Fibroblast of pulmonary artery (primary cell): ENCODE data around the gene SOD2.
A peak's percentile ranks its signal among the peaks of the same experiment; 100 is the strongest.
"Not testable (repeated sequence)": the region's sequence is repeated elsewhere in the genome, so short reads cannot be mapped to it uniquely, and the experiment has no call there.

ENCODE experiments used
- DNase-seq: peaks from one replicate; pipeline ENCODE4 v3.0.0-alpha.2; 2010; ENCODE audit warnings: low read depth
- H3K4me3 ChIP-seq: replicated peaks from 2 replicates; pipeline ENCODE4 v1.5.1; 2011; ENCODE audit warnings: low read depth, mild to moderate bottlenecking, control low read depth, low read length, moderate library complexity
- CTCF ChIP-seq: IDR thresholded peaks from 2 replicates; pipeline ENCODE4 v1.5.1; 2011; ENCODE audit warnings: mild to moderate bottlenecking, control low read depth, low read length, inconsistent platforms; ENCODE audit errors: missing control alignments

SOD2 gene

GRCh38 chr6:159693128-159693893, at the start of gene SOD2:
Gene SOD2, minus strand, starts transcription at chr6:159693241. Its CDS starts 74 bp downstream, at chr6:159693167.
- H3K4me3 ChIP-seq: peak within 1 kb of the TSS; percentile 83
- peak; percentile 96 for DNase-seq
- no peak for TF ChIP-seq CTCF

DNA sequence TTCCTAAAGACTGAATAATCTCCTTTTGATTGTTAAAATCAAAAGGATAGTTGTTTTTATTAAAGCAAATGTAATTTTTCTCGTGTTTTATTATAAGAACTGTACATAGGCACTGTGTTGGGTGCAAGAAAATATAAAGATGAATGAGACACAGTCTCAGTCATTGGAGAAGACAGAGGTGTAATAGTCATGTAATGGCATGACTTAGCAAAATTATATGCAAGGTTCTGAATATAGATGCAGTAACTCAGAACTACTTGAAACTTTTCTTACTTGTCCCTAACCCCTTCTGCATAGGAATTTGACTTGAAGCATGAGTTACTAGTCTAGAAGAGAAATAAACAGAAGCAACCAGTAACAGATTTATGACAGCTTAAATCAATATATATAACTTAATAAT, 49.1 kb upstream of the SOD2 start:
- DNase-seq: no peak
- H3K4me3 ChIP-seq: no peak overlapping the region
- TF ChIP-seq CTCF: no peak

GRCh38 chr6:159739341-159739740, 46.3 kb upstream of the SOD2 start:
- no peak for TF ChIP-seq CTCF
- DNase-seq: no peak
- no peak overlapping the region for H3K4me3 ChIP-seq

GRCh38 chr6:159736908-159737307, 43.9 kb upstream of the SOD2 start:
- no peak overlapping the region for H3K4me3 ChIP-seq
- no peak for TF ChIP-seq CTCF
- no peak for DNase-seq

- not testable (repeated sequence) for DNase-seq, H3K4me3 ChIP-seq
These were observed 40.4 kb upstream of the SOD2 start for GRCh38 chr6:159733395-159733794.

DNA sequence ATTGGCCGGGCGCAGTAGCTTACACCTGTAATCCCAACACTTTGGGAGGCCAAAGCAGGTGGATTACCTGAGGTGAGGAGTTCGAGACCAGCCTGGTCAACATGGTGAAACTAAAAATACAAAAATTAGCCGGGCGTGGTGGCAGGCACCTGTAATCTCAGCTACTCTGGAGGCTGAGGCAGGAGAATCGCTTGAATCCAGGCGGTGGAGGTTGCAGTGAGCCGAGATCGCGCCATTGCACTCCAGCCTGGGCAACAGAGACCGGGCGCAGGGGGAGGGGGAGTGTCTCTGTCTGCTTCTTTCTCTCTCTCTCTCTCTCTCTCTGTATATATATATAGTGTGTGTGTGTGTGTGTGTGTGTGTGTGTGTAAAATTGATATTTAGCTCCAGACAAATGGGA, 39.5 kb upstream of the SOD2 start:
- H3K4me3 ChIP-seq, DNase-seq: not testable (repeated sequence)

- H3K4me3 ChIP-seq: peak overlapping the region; percentile 92
- no peak for TF ChIP-seq CTCF
- no peak for DNase-seq
These were observed 37.3 kb upstream of the SOD2 start for GRCh38 chr6:159730332-159730676.

DNA sequence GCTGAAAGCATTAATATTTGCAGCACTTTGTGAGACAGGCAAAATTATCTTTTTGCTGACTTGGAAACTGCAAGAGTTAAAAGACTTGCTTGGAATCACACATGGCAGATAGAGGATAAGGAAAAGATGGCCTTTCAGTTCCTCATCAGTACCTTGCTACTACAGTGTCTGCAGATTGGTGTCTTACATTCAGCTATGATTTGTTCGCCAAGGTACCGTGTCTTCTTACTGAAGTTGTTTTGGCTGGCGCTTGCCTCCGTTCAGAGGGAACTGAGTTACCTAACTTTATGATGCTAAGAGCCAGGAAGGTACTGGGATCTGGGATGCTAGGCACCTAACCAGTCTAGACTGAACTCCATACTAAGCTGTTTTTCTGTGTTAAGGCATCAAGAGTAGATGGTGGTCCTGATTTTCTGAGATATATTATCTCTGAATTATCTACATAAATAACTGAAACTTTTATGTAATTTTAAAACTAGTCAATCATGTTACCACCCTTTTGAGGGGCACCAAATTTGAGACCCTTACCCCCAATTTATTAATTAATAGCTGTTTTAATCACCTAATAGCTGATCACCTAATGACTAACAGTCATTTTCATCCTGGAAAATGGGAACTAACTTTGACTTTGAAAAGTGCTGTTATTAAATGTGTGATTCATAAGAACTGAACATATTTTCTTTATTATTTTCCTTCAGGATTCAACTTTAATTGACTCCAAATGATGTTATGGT, 36.7 kb upstream of the SOD2 start:
- peak overlapping the region; percentile 92 for H3K4me3 ChIP-seq
- TF ChIP-seq CTCF: no peak
- peak; percentile 31 for DNase-seq
